ENCODE results near the gene DNAH6.

DNA sequence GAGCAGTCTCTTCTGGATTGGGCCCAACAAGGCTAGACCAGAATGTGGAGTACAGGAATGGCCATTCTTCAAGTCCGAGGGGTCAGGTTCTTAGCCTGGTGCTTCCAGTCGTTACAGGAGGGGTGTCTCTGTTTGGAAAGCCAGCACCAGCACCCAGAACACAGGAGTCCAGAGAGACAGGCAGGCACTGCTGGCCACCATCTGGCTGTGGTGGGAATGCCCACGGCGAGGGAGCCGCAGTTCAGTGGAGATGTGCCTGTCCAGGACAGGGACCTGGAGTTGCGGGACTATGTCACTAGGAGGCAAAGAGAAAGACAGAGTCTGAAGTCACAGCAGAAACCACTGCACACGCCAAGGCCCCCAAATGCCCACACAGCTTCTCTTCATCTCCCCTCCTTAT, 305.5 kb downstream of the DNAH6 start:
- TF ChIP-seq POLR2A (IDR thresholded peaks at IDR 0.05): no peak
- TF ChIP-seq, protein P1, sequence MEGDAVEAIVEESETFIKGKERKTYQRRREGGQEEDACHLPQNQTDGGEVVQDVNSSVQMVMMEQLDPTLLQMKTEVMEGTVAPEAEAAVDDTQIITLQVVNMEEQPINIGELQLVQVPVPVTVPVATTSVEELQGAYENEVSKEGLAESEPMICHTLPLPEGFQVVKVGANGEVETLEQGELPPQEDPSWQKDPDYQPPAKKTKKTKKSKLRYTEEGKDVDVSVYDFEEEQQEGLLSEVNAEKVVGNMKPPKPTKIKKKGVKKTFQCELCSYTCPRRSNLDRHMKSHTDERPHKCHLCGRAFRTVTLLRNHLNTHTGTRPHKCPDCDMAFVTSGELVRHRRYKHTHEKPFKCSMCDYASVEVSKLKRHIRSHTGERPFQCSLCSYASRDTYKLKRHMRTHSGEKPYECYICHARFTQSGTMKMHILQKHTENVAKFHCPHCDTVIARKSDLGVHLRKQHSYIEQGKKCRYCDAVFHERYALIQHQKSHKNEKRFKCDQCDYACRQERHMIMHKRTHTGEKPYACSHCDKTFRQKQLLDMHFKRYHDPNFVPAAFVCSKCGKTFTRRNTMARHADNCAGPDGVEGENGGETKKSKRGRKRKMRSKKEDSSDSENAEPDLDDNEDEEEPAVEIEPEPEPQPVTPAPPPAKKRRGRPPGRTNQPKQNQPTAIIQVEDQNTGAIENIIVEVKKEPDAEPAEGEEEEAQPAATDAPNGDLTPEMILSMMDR (IDR thresholded peaks at IDR 0.05): no peak
